ENCODE data around the gene CASKIN1. TPM values are rescaled to one million over a fixed set of nuclear protein-coding genes. Genes with fewer than 3 reads are reported as not detected.
"Not testable (repeated sequence)": the region's sequence is repeated elsewhere in the genome, so short reads cannot be mapped to it uniquely, and the experiment has no call there.

CASKIN1 gene
- total RNA-seq, 1 experiment from 2014 or later, result 0.02 TPM

DNA sequence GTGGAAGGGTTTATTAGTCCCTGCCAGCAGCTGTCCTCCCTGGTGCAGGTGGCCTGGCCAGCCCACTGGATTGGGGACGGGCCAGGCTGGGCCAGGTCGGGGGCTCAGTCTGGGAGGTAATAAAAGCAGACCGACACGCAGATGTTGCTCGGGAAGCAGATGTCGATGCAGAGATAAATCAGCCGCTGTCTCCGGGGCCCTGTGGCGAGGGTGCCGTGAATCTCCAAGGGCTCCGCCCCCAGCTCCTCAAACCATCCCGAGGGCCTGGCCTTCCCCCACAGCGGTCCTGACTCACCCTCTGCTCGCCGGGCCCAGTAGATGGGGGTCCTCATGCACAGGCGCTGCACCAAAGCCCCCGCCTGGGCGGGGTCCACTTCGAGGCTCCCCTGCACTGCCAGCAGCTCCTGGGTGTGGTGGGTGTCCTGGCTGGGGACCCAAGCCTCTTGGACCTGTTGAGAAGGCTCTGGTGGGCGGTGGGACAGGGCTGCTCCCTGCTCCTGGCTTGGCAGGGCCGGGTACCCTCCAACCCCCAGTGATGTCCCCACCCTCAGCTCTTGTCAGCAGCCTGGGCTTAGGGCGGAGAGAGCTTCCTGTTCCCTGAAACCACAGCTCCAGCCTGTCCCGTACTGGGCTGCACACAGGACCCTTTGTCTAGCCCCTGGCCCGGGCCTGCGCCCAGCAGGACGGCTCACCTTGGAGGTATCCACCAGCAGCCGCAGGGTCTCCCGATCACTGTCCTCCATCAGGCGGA is 13.0 kb upstream of the CASKIN1 start:
- DNase-seq (ENCODE audit: low spot score), result no peak

DNA sequence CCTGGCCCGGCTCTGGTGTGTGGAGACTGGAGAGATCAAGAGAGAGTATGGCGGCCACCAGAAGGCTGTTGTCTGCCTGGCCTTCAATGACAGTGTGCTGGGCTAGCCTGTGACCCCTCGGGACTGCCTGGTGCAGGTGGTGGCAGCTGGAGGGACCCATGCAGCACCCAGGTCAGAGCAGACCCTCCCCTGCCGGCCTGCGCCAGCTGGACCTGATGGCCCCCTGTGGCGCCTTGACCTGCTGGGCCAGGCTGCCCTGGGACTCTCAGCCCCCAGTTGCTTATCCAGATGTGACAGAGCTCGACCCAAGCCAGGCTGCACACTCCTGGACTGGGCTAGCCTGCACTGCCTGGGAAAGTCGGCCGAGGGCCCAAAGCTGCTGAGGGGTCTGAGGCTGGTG is 12.4 kb upstream of the CASKIN1 start:
- no peak for DNase-seq (ENCODE audit: low spot score)

DNA sequence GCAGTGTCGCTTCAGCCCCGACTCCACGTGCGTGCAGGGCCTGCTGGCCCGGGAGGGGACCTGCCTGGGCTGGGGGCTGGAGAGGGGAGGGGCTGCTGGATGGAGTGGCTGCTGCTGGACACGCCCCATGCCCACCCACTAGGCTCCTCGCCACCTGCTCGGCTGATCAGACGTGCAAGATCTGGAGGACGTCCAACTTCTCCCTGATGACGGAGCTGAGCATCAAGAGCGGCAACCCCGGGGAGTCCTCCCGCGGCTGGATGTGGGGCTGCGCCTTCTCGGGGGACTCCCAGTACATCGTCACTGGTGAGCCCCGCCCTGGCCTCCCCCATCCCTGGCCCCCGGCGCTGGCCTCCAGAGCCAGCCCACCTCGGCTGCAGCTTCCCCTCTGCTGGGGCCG is 11.9 kb upstream of the CASKIN1 start:
- no peak for DNase-seq (ENCODE audit: low spot score)

DNA sequence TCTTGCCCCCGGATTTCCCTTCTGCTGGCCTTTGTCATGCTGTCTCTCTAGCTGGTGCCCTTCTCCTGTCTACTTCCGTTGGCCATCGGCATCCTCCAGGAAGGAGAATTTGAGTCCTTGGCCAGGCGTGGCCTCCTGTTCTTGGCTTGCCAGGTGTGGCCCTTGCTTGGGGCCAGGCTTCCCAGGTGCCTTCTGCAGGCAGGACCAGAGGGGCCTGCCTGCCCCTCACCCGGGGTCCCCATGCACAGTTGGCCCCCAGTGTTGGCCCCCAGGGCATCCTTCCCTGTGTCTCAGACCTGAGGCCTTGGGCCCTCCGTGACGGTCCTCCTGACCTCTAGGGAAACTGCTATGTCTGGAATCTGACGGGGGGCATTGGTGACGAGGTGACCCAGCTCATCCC is 11.5 kb upstream of the CASKIN1 start:
- no peak for DNase-seq (ENCODE audit: low spot score)

DNA sequence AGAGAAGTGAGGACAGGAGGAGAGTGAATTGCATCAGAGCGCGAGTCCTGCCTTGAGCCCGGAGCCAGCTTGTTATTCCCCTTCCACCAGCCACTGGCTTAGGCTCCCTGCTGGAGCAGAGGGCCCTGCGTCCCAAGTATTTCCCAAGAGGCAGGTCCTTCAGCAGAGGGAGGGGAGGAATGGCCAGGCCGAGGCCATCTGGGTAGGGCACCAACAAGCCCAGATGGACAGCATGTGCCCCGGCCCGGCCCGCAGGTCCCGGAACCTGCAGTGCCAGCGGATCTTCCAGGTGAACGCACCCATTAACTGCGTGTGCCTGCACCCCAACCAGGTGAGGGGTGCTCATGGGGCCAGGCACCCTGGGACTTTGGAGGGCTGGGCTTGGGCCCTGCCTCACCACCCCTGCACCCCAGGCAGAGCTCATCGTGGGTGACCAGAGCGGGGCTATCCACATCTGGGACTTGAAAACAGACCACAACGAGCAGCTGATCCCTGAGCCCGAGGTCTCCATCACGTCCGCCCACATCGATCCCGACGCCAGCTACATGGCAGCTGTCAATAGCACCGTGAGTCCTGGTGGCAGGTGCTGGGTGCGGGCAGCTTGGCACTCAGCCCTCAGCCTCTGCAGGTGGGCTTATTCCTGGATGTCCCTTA is 10.5 kb upstream of the CASKIN1 start:
- no peak for DNase-seq (ENCODE audit: low spot score)

DNA sequence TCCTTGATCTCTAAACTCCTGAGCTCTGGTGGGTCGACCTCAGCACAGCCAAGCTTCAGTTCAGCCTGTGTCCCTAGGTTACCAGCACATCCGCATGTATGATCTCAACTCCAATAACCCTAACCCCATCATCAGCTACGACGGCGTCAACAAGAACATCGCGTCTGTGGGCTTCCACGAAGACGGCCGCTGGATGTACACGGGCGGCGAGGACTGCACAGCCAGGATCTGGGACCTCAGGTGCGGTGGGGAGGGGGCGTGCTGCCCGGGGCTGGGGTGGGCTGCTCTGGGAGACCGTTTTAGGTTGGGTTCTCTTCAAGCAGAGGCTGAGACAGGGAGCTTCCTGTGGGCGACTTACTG is 10.0 kb upstream of the CASKIN1 start:
- DNase-seq (ENCODE audit: low spot score), result no peak

DNA sequence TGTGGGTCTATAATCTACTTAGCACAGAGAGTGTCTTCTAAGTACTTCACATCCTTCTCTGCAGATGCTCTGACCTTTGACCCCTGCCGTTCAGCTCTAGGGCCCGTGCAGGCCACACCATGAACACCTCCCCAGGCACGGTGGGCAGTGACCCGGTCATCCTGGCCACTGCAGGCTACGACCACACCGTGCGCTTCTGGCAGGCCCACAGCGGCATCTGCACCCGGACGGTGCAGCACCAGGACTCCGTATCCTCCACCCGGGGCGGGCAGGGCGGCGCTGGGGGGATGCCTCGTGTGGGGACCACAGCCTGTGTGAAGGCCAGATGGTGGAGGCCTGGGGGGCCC is 9.5 kb upstream of the CASKIN1 start:
- DNase-seq (ENCODE audit: low spot score), result no peak

DNA sequence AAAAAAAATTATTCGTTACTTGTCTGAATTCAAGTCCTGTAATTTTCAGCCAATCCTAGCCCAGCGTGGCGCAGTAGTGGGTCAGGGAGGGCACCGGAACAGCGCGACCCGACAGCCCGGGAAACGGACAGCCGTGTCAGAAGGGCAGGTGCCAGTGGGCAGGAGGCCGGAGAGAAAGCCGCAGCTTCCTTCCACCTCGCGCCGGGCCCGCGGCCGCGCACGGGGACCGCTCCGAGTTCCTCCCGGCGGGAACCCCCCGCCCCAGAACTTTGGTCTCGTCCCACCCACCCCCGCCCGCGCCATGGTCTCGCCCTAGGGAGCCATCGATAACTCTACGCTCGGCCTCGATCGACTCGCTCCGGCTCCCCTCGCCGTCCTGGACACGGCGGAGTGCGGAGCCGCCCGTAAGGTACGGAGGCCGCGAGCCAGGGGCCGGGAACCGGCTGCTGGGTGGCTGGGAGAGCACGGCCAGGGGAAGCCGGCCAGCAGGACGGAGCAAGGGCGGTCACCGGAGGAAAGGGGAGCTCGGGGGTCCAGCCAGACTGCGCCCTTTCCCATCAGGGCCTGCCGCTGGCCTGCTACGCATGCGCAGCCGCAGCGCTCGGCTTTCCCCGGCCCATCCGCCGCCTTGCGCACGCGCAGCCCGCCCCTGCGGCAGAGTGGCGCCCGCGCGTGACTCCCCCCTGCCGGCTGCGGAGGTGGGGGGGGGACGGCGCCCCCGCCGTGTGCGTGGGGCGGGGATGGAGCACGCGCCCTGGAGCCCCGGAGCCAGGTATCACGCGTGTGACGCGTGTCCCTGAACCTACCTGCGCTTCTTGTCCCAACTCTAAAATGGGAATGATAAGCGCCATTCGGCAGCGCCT is 8.9 kb upstream of the CASKIN1 start, which contains the start of gene MLST8:
TSS of gene MLST8 (plus strand) at position 351 of the 863 bp plus-strand sequence. CDS start 632 bp downstream, outside the sequence.
- peak; percentile 78 for DNase-seq (ENCODE audit: low spot score)

DNA sequence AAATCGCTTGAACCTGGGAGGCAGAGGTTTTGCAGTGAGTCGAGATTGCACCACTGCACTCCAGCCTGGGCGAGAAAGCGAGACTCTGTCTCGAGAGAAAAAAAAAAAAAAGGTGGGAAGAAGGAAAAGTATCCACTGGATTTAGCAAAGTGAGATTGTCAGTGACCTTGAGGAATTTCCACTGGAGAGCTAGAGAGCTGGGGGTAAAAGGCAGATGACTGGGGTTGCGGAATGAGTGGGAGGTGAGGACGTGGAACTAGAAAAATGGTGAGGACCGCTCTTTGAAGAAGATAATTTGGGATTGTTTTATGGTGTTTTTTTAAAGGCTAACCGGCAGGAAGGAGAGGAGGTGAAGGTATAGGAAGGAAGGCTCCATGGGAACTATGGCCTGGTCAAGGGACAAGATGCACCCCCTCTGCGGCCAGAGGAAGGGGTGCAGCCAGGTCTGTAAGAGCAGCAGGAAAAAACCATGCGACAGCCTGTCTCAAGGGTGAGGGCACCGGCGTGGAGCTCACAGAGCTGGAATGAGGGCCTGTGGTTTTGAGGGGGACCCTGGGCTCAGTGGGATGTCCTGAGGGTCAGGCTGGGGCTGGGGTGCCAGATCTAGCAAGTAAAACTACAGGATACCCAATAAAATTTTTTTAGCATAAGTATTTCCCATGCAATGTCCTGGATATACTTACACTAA is 8.2 kb upstream of the CASKIN1 start:
- no peak for DNase-seq (ENCODE audit: low spot score)

DNA sequence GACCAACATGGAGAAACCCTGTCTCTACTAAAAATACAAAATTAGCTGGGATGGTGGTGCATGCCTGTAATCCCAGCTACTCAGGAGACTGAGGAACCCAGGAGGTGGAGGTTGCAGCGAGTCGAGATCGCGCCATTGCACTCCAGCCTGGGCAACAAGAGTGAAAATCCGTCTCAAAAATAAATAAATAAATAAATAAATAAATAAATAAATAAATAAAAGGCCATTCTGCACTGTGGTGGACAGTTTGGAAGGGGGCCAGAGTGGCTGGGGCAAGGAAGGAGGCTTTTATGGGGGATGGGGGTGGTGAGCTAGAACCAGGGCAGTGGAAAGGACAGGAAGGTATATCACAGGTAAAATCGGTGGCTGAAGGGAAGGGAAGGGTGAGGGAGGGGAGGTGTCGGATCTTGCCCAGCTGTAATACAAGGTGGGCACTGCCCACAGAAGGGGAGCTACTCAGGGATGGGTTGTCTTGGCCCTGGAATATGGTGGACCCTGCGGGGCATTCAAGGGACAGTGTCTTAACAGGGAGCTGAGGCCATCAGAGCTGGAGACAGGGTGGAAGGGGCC is 6.8 kb upstream of the CASKIN1 start:
- not testable (repeated sequence) for DNase-seq (ENCODE audit: low spot score)

DNA sequence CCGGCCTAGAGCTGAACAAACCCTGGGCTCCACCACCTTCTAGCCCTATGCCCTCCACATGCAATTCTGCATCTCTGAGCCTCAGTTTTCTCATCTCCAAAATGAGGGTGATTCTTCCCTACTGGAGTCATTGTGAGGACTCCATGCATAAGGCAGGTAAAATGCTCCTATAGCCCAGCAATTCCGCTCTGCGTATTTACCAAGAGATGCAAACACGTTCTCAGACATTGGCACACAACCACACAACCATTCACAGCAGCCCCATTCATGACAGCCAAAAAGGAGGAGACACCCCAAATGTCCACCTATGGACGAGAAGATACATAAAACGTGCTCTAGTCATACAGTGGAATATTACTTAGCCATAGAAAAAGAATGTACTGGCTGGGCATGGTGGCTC is 3.9 kb upstream of the CASKIN1 start:
- no peak for DNase-seq (ENCODE audit: low spot score)

DNA sequence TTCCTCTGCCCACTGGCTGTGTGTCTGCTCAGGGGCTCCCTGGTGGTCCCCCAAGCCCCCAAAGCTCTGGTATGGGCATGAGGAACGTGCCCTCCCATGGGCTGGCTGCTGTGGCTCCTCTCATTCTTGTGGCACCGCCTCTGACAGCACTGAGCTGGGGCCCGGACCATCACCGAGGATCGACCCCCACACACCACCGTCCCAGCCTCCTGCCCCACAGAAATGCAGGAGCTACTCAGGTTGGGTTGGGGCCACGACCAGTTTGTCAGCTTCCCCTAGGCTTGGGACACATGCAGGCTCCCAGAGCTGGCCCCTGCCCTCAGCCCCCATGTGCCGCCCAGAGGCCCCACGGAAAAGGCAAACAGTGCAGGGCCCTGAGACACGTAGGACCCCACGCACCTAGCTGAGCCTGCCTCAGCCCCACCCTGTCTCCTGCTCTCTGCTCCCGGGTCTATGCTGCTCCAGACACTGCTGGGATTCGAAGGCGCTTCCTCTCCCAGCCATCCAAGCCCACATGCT is 3.3 kb upstream of the CASKIN1 start:
- no peak for DNase-seq (ENCODE audit: low spot score)

DNA sequence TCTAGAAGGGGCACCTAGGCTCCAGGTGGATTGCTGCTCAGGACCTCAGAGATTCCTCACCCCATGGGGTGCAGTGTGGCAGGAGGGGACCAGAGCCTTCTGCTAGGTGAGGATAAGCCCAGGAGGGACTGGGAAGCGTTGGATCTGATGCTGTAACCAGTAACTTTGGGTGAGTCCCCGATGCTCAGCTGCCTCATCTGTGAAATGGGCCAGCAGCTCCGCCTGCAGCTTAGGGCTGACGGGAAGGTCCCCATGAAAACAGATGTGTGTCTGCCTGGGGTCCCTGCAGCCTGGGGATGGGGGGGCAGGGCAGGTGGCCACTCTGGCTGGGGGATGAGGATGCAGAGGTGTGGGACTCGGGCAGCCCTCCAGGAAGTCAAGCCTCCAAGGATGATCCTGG is 2.7 kb upstream of the CASKIN1 start:
- DNase-seq (ENCODE audit: low spot score), result no peak

DNA sequence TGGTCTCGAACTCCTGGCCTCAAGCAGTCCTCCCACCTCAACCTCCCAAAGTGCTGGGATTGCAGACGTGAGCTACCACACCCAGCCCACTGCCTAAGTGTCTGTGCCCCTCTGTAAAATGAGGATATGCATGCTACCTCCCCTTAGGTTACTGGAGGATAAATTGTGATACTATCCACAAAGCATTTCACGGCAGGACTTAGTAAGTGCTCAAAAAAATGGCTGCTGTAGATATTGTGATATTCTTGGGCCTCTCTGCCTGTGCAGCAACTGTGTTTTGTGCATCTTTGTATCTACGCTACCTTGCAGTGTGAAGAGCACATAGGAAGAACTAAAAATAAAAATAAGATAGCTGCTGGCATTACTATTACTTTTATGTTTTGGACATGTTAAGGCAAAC is 1.9 kb upstream of the CASKIN1 start:
- DNase-seq (ENCODE audit: low spot score), result no peak

DNA sequence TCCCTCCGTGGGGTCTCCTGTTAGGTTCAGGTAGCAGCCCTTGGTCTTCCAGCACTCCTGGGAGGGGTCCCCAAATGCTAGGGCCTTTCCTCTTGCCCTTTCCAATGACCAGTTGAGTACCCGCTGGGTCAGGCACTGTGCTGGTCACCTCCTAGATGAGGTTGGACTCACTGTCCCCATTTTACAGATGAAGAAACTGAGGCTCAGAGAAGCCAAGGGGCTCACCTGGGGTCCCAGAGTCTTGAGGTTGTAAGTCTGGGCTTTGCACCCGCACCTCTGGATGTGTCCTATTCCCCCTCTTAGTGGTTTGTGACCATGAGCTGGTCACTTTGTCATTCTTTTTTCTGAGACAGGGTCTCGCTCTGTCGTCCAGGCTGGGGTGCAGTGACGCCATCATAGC is 1.4 kb upstream of the CASKIN1 start:
- no peak for DNase-seq (ENCODE audit: low spot score)

DNA sequence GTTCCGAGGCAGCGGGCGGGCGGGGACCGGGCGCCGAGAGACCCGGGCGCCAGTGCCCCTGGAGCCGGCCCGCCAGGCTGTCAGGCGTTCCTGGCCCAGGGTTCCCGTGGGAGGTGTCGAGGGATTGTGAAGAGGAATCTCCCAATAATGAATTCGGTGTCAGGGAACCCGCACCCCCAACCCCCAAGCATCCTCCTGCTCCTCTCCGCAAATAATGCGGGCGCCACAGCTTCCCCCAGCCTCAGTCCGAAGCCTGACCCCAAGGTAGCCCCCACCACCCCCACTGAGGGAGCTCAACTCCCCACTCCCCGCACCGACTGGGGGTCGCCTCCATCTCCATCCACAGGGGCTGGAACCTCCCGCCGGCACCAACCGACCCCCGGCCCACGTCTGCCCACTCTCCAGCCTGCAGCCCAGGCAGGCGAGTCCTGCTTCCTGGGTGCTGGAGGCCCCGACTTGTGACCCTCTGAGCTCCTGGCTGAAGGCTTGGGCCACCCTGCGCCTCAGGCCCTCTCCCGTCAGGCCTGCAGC is 641 bp upstream of the CASKIN1 start:
- no peak for DNase-seq (ENCODE audit: low spot score)

DNA sequence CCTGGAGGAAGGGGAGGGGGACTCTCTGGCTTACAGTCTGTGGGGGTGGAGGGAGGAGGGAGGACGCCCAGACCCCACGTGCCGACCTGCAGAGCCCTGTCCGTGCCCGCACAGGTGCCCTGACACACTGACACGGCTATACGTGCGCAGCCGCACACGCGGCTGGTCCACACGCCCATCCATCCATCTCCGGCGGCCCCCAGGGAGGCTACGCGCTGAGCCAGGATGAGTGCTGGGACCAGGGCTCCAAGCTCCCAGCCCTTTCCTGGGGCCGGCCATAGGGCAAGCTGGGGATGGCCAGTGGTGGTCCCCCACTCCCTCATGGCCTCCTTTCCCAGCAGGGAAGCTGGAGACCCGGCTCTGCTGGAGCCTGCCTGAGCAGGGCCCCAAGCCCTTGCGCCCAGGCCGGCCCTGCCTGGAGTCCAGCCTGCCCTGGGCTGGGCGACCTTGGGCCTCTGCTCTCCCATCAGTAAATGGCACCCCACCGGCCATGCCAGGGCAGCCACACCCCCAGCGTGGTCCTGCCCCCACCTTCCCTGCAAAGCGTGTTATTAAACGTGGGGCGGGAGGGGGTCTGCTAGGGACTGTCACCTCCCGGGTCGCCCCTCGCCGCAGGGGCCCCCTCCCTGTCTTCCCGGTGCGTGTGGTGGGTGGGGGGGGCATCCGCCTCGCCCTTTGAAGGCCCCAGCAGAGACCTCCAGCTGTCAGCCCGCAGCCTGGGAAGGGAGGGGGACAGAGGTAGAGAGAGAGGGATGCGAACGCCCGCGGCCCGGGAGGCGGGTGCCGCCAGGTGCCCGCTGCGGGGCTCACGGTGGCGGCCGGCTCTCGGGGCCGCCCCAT is 863 bp downstream of the CASKIN1 start:
- DNase-seq (ENCODE audit: low spot score), result no peak

DNA sequence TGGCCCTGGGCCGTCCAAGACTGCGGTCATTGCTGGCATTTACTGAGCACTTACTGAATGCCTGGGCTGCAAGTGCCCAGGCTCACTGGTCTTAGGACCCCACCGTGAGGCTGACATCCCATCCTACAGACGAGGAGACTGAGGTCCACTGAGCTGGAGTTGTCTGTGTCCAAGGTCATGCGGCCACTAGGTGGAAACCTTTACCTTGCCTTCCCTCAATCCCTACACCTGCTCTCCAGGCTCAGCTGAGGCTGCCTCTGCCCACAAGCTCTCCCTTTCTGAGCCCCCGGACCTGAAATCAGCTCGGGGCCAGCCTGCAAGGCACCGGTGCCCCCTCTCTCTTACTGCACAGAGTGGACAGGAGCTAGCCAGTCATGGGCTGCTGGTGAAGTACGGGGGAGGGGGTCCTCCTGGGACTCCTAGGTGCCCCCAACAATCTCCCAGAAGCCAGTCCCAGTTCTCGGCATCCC is 1.5 kb downstream of the CASKIN1 start:
- DNase-seq (ENCODE audit: low spot score), result peak; percentile 57

DNA sequence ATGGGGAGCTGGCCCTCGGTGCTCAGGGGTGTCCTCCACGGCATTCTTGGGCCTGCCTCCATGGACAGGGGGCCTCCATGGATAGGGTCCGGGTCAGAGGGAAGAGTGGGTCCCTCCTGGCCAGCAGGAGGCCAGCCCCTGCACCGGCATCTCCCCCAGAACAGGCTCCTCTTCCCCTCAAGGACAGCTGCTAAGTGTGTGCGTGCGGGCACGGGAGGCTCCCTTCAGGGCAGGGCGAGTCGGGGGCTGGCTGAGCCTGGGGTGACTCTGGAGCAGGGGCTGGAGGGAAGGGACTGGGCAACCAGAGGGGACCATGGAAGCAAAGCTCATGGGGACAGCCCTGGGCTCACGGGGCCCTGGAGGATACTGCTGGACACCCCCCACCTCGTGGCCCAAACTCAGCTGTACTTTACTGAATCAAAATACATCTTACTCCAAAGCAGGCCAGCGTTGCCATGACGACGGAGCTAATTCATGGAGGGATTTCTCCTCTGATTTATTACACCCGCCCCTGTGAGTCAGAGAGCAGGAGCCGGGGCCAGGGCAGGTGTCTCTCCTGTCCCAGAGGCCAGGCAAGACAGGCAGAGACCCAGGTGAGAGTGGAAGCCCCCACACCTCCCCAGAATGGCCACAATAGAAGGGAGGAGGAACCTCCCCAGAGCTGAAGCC is 2.1 kb downstream of the CASKIN1 start:
- no peak for DNase-seq (ENCODE audit: low spot score)

DNA sequence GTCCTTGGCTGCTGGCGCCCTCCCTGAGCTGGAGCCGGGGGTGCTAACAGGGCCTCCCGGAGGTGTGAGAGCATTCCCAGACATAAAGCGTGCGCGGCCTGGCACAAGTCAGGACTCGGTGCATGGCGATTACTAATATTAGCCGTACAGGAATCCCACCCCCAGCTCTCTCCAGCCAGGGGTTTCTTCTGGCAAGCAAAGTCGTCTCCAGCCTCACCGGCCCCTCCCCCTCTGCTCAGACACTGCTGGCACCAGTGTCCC is 5.0 kb downstream of the CASKIN1 start:
- DNase-seq (ENCODE audit: low spot score), result no peak
